GM18951 (cell line): ENCODE results near the gene NCOA1.

Source experiments
- POLR2A ChIP-seq: IDR thresholded peaks from 4 replicates; pipeline ENCODE4 v1.6.1; 2011; ENCODE audit warnings: mild to moderate bottlenecking; ENCODE audit not compliant: insufficient read length, insufficient read depth; ENCODE audit errors: extremely low read depth
- in situ Hi-C: fragments of 300-500 bp; cut with MboI; formaldehyde crosslinking; loops from one replicate; pipeline ENCODE4 v1.12.0; 2022; ENCODE audit warnings: low sequenced_read_pairs, mixed read lengths, inconsistent platforms; ENCODE audit not compliant: unreplicated experiment

Gene NCOA1

DNA sequence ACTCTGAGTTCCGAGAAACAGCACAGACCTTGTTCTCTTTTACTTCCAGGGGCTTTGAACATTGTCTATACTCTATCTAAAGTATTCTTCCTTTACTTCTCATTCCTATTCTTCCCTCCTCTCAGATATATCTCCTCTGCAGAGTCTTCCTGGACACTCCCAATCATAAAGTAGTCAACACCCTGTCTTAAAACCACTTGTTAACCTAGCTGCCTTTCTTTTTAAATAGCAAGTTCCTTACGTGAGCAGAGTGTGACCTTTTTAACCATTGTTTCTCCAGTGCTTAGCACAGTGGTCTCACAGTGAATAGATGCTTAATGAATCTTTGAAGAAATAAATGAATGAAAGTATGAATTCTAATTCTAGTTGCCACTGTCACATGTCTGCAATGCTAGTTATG lies 254.8 kb downstream of the NCOA1 start:
- in situ Hi-C loops: no loop called here
- no peak for TF ChIP-seq POLR2A

DNA sequence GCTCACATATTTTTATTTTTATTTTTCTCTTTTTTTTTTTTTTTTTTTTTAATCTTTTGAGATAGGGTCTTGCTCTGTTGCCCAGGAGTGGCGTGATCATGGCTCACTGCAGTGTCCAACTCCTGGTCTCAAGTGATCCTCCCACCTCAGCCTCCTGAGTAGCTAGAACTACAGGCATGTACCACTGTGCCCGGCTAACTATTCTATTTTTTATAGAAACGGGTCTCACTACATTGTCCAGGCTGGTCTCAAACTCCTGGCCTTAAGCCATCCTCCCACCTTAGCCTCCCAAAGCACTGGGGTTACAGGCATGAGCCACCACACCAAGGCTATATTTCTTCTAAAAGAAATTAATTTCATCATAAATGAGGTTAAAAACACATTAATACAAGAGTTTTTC lies 256.2 kb downstream of the NCOA1 start:
- in situ Hi-C loops: no loop called here

GRCh38 chr2:24749069-24749691 lies 258.1 kb downstream of the NCOA1 start:
- no peak for TF ChIP-seq POLR2A
- in situ Hi-C loops: no loop called here

More for the DNA sequence above, 256.2 kb downstream of the NCOA1 start:
- no peak for TF ChIP-seq POLR2A

DNA sequence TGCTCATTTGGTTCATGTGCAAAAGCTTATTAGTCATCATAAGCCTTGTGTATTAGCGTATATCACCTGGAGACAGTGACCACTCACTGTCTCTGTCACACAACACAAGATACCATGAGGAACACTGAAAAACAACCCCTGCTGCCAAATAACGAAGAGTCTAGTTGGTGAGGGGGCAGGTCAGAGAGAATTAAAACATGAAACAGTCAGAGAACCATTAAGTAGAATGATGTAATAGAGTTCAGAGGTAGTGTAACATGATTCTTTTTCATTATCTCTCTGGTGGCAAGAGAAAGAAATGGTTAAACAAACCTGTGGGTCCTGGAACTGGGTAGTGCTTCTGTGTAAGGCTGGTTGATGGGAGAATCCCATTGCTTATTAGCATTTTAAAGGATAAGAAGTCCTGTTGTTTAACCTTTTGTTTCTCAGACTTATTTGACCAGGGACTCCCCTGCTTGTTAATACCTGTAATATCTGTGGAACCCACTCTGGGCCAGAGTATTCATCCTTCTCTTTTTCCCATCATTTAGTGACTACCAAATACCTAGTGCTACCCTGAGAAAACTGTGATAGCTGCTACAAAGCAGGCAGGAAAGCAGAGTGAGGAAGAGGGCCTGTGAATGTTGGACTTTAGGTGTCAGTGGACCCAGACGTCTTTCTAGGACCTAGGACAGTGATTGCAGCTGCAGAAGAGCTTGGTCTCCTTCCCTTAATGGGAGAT lies 264.1 kb downstream of the NCOA1 start:
- no peak for TF ChIP-seq POLR2A
- in situ Hi-C loops: no loop called here

GRCh38 chr2:24756789-24757188 lies 265.7 kb downstream of the NCOA1 start:
- in situ Hi-C loops: no loop called here
- no peak for TF ChIP-seq POLR2A

DNA sequence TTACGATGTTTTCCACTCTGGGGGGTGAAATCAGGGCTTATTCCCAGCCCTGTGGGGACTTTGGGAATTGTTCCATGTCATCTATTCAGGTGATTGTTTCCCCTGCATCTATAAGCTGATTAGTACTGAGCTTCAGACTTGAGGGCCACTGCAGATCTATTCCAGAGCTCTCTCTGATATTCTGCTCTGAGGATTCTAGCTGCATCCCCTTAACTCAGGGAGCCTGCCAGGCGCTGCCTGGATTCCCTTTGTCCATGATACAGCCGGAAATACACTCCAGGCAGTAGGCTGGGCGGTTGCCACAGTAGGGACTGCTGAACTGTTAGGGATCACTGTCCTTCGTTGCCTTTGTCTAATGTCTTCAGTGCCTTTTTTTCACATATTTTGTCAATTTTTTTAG lies 270.8 kb downstream of the NCOA1 start:
- in situ Hi-C loops: no loop called here
- TF ChIP-seq POLR2A: no peak

GRCh38 chr2:24762518-24762917 lies 271.5 kb downstream of the NCOA1 start:
- in situ Hi-C loops: no loop called here
- TF ChIP-seq POLR2A: no peak

DNA sequence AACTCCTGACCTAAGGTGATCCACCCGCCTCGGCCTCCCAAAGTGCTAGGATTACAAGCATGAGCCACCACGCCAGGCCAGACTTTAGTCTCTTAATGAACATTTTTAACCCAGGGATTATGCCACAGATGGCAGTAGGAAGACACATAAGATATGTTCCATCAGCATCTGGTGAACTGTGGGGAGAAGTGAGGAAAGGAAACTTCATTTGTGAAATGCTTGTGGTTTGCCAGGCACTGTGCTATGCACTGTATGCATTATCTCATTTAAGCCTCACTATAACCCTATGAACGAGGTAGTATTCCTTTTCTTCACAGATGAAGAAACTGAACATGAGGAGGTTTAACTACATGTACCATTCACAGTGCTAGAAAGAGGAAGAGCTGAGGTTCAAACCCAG lies 272.8 kb downstream of the NCOA1 start:
- no peak for TF ChIP-seq POLR2A
- in situ Hi-C loops: no loop called here

- in situ Hi-C loops: no loop called here
- TF ChIP-seq POLR2A: no peak
Measured at GRCh38 chr2:24766609-24767008, 275.6 kb downstream of the NCOA1 start.

DNA sequence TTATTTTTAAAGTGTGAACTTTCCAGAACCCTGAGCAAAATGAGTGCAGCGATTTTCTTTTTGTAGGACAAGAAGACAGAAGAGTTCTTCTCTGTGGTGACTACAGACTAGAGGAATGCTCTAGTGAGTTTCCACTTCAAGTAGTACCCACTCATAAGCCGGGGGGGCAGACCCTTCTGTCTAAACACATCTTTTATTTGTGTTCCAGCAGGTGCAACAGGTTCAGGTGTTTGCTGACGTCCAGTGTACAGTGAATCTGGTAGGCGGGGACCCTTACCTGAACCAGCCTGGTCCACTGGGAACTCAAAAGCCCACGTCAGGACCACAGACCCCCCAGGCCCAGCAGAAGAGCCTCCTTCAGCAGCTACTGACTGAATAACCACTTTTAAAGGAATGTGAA lies 277.0 kb downstream of the NCOA1 start:
- in situ Hi-C loops: no loop called here

GRCh38 chr2:24768601-24769000 lies 277.5 kb downstream of the NCOA1 start:
- no peak for TF ChIP-seq POLR2A
- in situ Hi-C loops: no loop called here

More for the DNA sequence above, 277.0 kb downstream of the NCOA1 start:
- no peak for TF ChIP-seq POLR2A

DNA sequence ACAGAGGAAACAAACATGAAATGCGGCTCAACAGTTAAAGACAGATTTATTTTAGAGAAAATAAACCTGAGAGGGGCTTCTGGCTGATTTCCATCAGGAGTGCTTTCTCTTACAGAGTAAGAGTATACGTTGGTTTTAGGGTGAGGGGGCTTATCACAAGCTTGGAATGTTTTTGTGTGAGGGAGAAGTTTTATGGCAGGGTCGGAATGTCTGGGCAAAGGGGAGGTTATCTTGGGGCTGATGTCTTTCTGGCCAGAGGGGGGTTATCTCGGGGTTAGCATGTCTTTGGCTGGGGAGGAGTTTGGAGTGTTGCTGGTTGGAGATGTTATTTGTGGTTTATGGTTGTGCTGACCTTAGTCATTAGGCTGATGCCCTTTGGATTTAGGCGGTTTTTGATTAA lies 280.0 kb downstream of the NCOA1 start:
- in situ Hi-C loops: no loop called here
- no peak for TF ChIP-seq POLR2A

- no peak for TF ChIP-seq POLR2A
- in situ Hi-C loops: no loop called here
Measured at GRCh38 chr2:24771764-24772586, 280.9 kb downstream of the NCOA1 start.
